HG03139 (cell line): ENCODE measurements around the gene FYTTD1.

ENCODE experiments used
- ATAC-seq: cut with Tn5 transposase; IDR thresholded peaks from one replicate; pipeline ENCODE4 v1.9.1; 2021; ENCODE audit not compliant: unreplicated experiment

The FYTTD1 gene

GRCh38 chr3:197829397-197830045 is 79.8 kb downstream of the FYTTD1 start:
- no peak for ATAC-seq

- ATAC-seq, result no peak
Observed at GRCh38 chr3:197830308-197830966, 80.8 kb downstream of the FYTTD1 start.

- no peak for ATAC-seq
Observed at GRCh38 chr3:197830967-197831313, 81.3 kb downstream of the FYTTD1 start.

GRCh38 chr3:197833930-197834715 is 84.4 kb downstream of the FYTTD1 start:
- no peak for ATAC-seq

- no peak for ATAC-seq
Observed at GRCh38 chr3:197835509-197835908, 85.8 kb downstream of the FYTTD1 start.

- no peak for ATAC-seq
Observed at GRCh38 chr3:197836244-197836643, 86.6 kb downstream of the FYTTD1 start.
